Loucy (cell line): ENCODE data around the gene CAVIN1.

ENCODE experiments used
- EZH2phosphoT487 ChIP-seq: fragments of 200-600 bp; IDR thresholded peaks from 2 replicates; pipeline ENCODE4 v1.6.1; 2018; ENCODE audit warnings: antibody characterized with exemption, mild to moderate bottlenecking, moderate library complexity, borderline replicate concordance
- TF ChIP-seq, protein P1 (sequence below): fragments of 200-600 bp; sonication (generic); conservative IDR thresholded peaks from 2 replicates; pipeline ENCODE4 v1.5.1; 2014; ENCODE audit warnings: mild to moderate bottlenecking, antibody characterized with exemption, low read length

DNA sequence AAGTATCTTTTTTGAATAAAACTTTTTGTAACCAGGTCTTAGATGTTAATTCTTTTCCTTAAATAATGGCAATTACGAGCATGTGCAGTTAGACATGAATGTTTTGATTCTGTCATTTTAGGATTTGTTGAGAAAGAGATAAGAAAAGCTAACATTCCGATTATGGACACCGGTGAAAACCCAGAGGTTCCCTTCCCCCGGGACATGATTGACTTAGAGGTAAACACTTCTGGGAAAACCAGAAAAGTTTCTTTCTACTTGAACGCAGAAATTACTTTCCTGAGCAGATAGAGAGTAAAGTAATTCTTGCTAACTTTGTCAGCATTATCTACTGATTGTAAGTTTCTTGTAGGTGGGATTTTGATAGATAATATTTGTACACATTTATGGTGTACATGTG, 44.8 kb upstream of the CAVIN1 start:
- TF ChIP-seq, protein P1, sequence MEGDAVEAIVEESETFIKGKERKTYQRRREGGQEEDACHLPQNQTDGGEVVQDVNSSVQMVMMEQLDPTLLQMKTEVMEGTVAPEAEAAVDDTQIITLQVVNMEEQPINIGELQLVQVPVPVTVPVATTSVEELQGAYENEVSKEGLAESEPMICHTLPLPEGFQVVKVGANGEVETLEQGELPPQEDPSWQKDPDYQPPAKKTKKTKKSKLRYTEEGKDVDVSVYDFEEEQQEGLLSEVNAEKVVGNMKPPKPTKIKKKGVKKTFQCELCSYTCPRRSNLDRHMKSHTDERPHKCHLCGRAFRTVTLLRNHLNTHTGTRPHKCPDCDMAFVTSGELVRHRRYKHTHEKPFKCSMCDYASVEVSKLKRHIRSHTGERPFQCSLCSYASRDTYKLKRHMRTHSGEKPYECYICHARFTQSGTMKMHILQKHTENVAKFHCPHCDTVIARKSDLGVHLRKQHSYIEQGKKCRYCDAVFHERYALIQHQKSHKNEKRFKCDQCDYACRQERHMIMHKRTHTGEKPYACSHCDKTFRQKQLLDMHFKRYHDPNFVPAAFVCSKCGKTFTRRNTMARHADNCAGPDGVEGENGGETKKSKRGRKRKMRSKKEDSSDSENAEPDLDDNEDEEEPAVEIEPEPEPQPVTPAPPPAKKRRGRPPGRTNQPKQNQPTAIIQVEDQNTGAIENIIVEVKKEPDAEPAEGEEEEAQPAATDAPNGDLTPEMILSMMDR, result no peak
- TF ChIP-seq EZH2phosphoT487, result no peak
